GM12865 (cell line): ENCODE results near the gene PPP1R1B.

ENCODE experiments used
- DNase-seq: peaks from one replicate; pipeline ENCODE4 v3.0.0; 2010; ENCODE audit warnings: low read depth
- H3K4me3 ChIP-seq: 2 replicates; pipeline ENCODE4 v1.5.1; 2011; ENCODE audit warnings: mild to moderate bottlenecking, low read depth, low read length, control low read depth
- TF ChIP-seq, protein P1 (sequence below): IDR thresholded peaks from 2 replicates; pipeline ENCODE4 v1.5.1; 2011; ENCODE audit warnings: low read length, control low read depth, low read depth, inconsistent platforms; ENCODE audit not compliant: insufficient read depth; ENCODE audit errors: missing control alignments

The PPP1R1B gene

GRCh38 chr17:39605492-39606433 lies 21.0 kb upstream of the PPP1R1B start:
- TF ChIP-seq, protein P1, sequence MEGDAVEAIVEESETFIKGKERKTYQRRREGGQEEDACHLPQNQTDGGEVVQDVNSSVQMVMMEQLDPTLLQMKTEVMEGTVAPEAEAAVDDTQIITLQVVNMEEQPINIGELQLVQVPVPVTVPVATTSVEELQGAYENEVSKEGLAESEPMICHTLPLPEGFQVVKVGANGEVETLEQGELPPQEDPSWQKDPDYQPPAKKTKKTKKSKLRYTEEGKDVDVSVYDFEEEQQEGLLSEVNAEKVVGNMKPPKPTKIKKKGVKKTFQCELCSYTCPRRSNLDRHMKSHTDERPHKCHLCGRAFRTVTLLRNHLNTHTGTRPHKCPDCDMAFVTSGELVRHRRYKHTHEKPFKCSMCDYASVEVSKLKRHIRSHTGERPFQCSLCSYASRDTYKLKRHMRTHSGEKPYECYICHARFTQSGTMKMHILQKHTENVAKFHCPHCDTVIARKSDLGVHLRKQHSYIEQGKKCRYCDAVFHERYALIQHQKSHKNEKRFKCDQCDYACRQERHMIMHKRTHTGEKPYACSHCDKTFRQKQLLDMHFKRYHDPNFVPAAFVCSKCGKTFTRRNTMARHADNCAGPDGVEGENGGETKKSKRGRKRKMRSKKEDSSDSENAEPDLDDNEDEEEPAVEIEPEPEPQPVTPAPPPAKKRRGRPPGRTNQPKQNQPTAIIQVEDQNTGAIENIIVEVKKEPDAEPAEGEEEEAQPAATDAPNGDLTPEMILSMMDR = no peak
- H3K4me3 ChIP-seq = no peak overlapping the region
- no peak for DNase-seq

DNA sequence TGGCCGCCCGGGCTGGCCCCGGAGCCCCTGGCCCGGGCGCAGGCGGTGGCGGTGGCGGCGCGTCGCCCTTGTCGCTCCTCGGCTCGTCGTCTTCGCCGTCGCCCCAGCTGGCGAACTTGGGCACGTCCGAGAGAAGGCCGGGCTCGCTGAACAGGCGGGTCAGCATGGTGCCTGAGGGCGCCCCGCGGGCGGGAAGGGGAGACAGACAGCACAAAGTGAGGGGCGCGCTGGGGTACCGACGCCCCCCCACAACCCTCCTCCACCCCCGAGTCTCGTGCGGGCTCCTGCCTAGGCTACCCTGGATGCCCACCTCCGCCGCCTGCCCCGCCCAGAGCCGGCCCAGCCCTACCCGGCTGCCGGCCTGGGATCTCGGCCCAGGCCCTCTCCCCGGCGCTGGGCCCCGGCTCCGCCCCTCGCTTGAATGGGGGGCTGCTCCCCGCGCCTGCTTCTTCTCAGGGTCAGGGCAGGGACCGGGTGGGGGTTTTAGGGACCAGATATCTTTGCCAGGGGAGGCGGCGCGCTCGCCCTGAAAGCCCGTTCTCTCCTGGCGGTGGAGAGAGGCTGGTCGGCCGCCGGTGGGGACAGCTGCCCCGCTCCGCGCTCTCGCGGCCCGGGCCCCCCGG lies 20.2 kb upstream of the PPP1R1B start:
- no peak overlapping the region for H3K4me3 ChIP-seq
- DNase-seq = no peak
- TF ChIP-seq, protein P1 = no peak

DNA sequence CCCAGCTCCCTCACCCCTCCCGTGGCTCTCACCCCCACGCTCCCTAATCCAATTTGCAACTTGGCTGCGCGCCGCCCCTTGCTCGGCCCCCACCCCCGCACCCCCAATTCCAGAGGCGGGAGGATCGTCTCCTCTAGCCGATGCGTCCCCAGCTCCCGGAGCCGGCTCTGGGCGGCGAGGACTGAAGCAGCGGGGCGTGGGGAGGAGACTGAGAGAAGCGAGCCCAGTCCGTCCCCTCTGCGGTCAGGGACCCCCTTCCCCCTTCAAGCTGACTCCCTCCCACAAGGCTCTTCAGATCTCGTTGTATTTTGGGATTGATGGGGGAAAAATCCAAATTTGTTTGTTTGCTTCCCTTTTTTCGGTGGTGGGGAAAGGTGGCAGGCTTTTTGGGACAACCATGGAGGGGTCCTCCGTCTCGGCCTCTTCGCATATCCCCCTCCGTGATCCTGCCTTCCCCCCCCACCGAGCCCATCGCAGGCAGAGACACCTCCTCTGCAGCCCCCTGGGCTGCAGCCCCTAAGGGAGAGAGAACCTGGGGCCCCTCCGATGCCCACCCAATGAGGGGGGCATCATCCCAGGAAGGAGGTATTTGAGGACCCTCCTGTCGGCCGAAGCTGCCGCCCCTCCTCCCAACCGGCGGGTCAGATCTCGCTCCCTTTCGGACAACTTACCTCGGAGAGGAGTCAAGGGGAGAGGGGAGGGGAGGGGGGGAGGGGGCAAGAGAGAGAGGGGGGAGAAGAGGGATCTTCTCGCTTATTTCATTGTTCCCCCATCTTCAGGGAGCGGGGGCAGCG lies 19.5 kb upstream of the PPP1R1B start:
- DNase-seq = no peak
- H3K4me3 ChIP-seq = no peak overlapping the region
- TF ChIP-seq, protein P1 = no peak

GRCh38 chr17:39607851-39608130 lies 19.0 kb upstream of the PPP1R1B start, which contains the start of gene NEUROD2:
TSS of gene NEUROD2 (minus strand) at chr17:39607920. CDS start at chr17:39606599, 1,321 bp downstream.
- no peak within 1 kb of the TSS for H3K4me3 ChIP-seq
- no peak for DNase-seq
- TF ChIP-seq, protein P1 = no peak

DNA sequence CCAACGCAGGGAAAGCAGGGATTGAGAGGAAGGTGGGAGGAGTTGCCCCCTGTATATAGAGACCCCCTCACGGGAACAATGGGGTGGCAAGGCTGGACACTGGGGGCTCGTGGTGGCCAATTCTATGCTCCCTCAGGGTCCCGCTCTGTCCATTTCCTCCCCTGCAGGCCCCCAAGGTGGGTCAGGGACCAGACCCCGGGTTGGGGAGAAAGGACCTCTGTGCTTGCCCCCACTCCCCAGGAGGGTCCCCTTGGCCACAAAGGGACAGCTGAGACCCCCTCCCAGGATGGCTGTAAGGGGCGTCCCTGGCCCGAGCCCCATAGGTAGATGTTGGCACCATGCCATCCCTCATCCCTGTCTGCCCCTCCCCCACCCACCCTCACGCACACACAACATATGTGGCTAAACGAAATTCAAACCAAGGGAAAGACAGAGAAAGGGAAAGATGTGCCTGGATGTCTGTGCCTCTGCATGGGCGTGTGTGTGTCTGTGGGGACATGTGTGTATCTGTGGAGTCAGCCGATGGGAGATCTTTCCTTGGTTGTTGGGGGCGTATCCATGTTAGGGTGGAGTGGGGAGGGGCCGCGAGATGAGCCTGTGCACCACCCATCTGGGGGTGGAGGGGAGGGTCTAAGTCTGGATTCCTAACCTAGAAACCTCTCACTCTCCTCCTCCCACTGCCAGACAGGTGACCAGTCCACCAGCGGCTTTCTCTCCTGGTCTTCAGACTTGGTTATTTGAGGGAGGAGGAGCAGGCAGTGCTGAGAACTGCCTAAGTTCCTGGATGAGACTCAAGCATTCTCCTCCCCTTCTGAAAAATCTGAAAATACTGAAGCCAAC lies 18.4 kb upstream of the PPP1R1B start:
- no peak for DNase-seq
- no peak overlapping the region for H3K4me3 ChIP-seq
- TF ChIP-seq, protein P1 = no peak

DNA sequence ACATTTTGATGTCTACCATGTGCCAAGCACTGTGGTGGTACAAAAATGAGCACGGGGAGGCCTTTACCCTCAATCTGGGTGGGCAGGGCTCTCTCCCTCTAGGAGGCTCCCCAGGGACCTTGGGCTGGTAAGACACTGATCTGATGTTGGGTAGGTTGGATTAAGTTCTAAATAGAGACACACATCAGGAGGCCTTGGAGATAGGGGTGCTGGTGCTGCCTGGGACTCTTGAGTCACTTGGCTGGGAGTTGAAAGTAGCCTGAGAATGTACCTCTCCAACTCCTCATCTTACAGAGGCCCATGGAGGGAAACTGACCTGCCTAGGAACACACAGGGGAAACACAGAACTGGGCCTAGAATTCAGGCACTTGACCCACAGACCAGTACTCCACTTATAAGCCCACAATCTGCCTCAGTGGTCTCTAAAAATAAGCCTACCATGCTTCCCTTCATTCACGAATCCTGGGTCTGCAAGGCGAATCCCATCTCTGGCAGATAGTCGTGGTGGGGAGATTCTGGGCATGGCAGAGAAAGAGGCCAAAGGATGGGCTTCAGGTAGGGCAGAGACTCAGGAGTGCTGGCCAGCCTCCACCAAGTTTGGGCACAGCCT lies 17.2 kb upstream of the PPP1R1B start:
- TF ChIP-seq, protein P1 = no peak
- no peak for DNase-seq
- no peak overlapping the region for H3K4me3 ChIP-seq
